GM08714 (cell line): ENCODE measurements around the gene YPEL1.
"Not testable (repeated sequence)": the region's sequence is repeated elsewhere in the genome, so short reads cannot be mapped to it uniquely, and the experiment has no call there.

Experiments used
- H3K4me3 ChIP-seq: fragments of 200-500 bp; sonication (Bioruptor generic); 2 replicates; pipeline ENCODE4 v1.5.1; 2014; ENCODE audit warnings: mild to moderate bottlenecking, low read length, inconsistent platforms
- ZNF274 ChIP-seq: IDR thresholded peaks from 2 replicates; pipeline ENCODE4 v1.6.1; 2012; ENCODE audit warnings: mild to moderate bottlenecking, low read depth, low read length

The YPEL1 gene

GRCh38 chr22:21760640-21761039 is 25.0 kb upstream of the YPEL1 start:
- no peak for TF ChIP-seq ZNF274
- H3K4me3 ChIP-seq: no peak overlapping the region

GRCh38 chr22:21759646-21760376 is 24.2 kb upstream of the YPEL1 start:
- no peak overlapping the region for H3K4me3 ChIP-seq
- TF ChIP-seq ZNF274: no peak

- no peak overlapping the region for H3K4me3 ChIP-seq
- no peak for TF ChIP-seq ZNF274
These were observed 23.5 kb upstream of the YPEL1 start for GRCh38 chr22:21759093-21759492.

- no peak overlapping the region for H3K4me3 ChIP-seq
- no peak for TF ChIP-seq ZNF274
These were observed 22.7 kb upstream of the YPEL1 start for GRCh38 chr22:21758091-21758864.

GRCh38 chr22:21755851-21756284 is 20.3 kb upstream of the YPEL1 start:
- no peak overlapping the region for H3K4me3 ChIP-seq
- no peak for TF ChIP-seq ZNF274

GRCh38 chr22:21754523-21754922 is 18.9 kb upstream of the YPEL1 start:
- H3K4me3 ChIP-seq: no peak overlapping the region
- no peak for TF ChIP-seq ZNF274

GRCh38 chr22:21753374-21754111 is 17.9 kb upstream of the YPEL1 start:
- no peak overlapping the region for H3K4me3 ChIP-seq
- no peak for TF ChIP-seq ZNF274

- TF ChIP-seq ZNF274: no peak
- no peak overlapping the region for H3K4me3 ChIP-seq
These were observed 16.7 kb upstream of the YPEL1 start for GRCh38 chr22:21752276-21752675.

GRCh38 chr22:21745948-21746347 is 10.4 kb upstream of the YPEL1 start:
- no peak overlapping the region for H3K4me3 ChIP-seq
- no peak for TF ChIP-seq ZNF274

- H3K4me3 ChIP-seq: not testable (repeated sequence)
These were observed 9.3 kb upstream of the YPEL1 start for GRCh38 chr22:21744917-21745316.

- TF ChIP-seq ZNF274: no peak
- H3K4me3 ChIP-seq: no peak overlapping the region
These were observed 6.2 kb upstream of the YPEL1 start for GRCh38 chr22:21741790-21742189.

GRCh38 chr22:21741059-21741458 is 5.5 kb upstream of the YPEL1 start:
- TF ChIP-seq ZNF274: no peak
- H3K4me3 ChIP-seq: no peak overlapping the region

GRCh38 chr22:21739828-21740377 is 4.3 kb upstream of the YPEL1 start:
- no peak for TF ChIP-seq ZNF274
- no peak overlapping the region for H3K4me3 ChIP-seq

- no peak overlapping the region for H3K4me3 ChIP-seq
- no peak for TF ChIP-seq ZNF274
These were observed 3.4 kb upstream of the YPEL1 start for GRCh38 chr22:21738966-21739365.

GRCh38 chr22:21738081-21738480 is 2.5 kb upstream of the YPEL1 start:
- TF ChIP-seq ZNF274: no peak
- no peak overlapping the region for H3K4me3 ChIP-seq
